ENCODE results near the gene TAS2R10.

DNA sequence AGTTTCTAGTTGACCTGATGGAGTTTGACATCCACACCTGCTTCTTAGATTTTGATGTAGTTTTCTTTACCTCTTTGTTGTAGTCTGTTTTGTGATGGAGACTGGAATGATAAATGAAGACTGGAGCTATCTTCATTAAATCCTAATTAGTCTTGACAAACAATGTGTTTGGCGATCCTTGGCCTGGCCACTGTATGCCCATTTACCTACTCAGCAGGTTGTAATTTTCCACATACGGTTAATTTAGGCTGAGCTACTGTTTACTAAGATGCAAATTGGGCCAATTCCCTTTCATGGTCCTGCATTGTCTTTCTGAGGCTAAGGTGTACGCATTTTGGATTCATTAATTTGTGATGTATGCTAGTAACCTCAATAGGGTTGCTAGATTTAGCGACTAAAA, 23.6 kb downstream of the TAS2R10 start, which contains the start of gene TAS2R7:
- no peak for TF ChIP-seq CTCF (IDR thresholded peaks at IDR 0.05)
- TF ChIP-seq POLR2A (IDR thresholded peaks at IDR 0.05), result no peak
